Chondrocyte (in vitro differentiated cells): Measurements from ENCODE around the gene ANKRD30A. TPM values are rescaled to one million over a fixed set of nuclear protein-coding genes. Genes with fewer than 3 reads are reported as not detected.
"Not testable (repeated sequence)": the region's sequence is repeated elsewhere in the genome, so short reads cannot be mapped to it uniquely, and the experiment has no call there.

Source experiments
- DNase-seq: peaks from one replicate; pipeline ENCODE4 v3.0.0; 2021; ENCODE audit warnings: mixed read lengths, low spot score
- H3K27ac Mint-ChIP-seq: one replicate; pipeline ENCODE4 v1.8.0; 2021; ENCODE audit warnings: mild to moderate bottlenecking, moderate library complexity, mixed read lengths; ENCODE audit not compliant: unreplicated experiment
- H3K27me3 Mint-ChIP-seq: 2 replicates; pipeline ENCODE4 v1.8.0; 2021; ENCODE audit warnings: low read depth, mixed read lengths
- H3K36me3 Mint-ChIP-seq: 2 replicates; pipeline ENCODE4 v1.8.0; 2021; ENCODE audit warnings: low read depth, mixed read lengths
- H3K4me1 Mint-ChIP-seq: 2 replicates; pipeline ENCODE4 v1.8.0; 2021; ENCODE audit warnings: low read depth, mild to moderate bottlenecking, mixed read lengths
- H3K4me3 Mint-ChIP-seq: one replicate; pipeline ENCODE4 v1.8.0; 2021; ENCODE audit warnings: mild to moderate bottlenecking, moderate library complexity, mixed read lengths; ENCODE audit not compliant: unreplicated experiment
- H3K9me3 Mint-ChIP-seq: 2 replicates; pipeline ENCODE4 v1.8.0; 2021; ENCODE audit warnings: low read depth, mixed read lengths
- CTCF ChIP-seq: fragments of 200-600 bp; sonication (generic); IDR thresholded peaks from 2 replicates; pipeline ENCODE4 v1.5.0; 2021; ENCODE audit warnings: antibody characterized with exemption, mild to moderate bottlenecking, moderate library complexity
- total RNA-seq: library from RNA; stranded (reverse); gene quantifications from 3 replicates; pipeline ENCODE4 v1.2.1, GENCODE V29; 2021

Gene ANKRD30A
- total RNA-seq, 1 donor from 2014 or later, result not detected

- H3K4me3 Mint-ChIP-seq, result no peak overlapping the region
- no peak overlapping the region for H3K27ac Mint-ChIP-seq
- H3K27me3 Mint-ChIP-seq, result no peaks in the 10 kb centered on the region
- DNase-seq, result no peak
- TF ChIP-seq CTCF, result no peak
- H3K36me3 Mint-ChIP-seq, result no peaks in the 10 kb centered on the region
- H3K9me3 Mint-ChIP-seq, result peaks cover 29% of the 10 kb centered on the region
- H3K4me1 Mint-ChIP-seq, result no peaks in the 10 kb centered on the region
Observed at GRCh38 chr10:37109000-37109399, 16.4 kb upstream of the ANKRD30A start.

GRCh38 chr10:37124532-37124931 is 866 bp upstream of the ANKRD30A start:
- TF ChIP-seq CTCF, result no peak
- Mint-ChIP-seq H3K27me3 (no peaks in the 10 kb centered on the region), H3K9me3 (peaks cover 8% of the 10 kb centered on the region), H3K27ac (no peak overlapping the region), H3K4me3 (no peak overlapping the region), H3K4me1 (no peaks in the 10 kb centered on the region), H3K36me3 (no peaks in the 10 kb centered on the region)
- no peak for DNase-seq

GRCh38 chr10:37125921-37126320 is 523 bp downstream of the ANKRD30A start:
- H3K4me1 Mint-ChIP-seq, result no peaks in the 10 kb centered on the region
- no peak overlapping the region for H3K4me3 Mint-ChIP-seq
- H3K36me3 Mint-ChIP-seq, result no peaks in the 10 kb centered on the region
- no peak for TF ChIP-seq CTCF
- peaks cover 6% of the 10 kb centered on the region for H3K9me3 Mint-ChIP-seq
- no peak overlapping the region for H3K27ac Mint-ChIP-seq
- DNase-seq, result no peak
- H3K27me3 Mint-ChIP-seq, result no peaks in the 10 kb centered on the region

GRCh38 chr10:37146443-37146842 is 21.0 kb downstream of the ANKRD30A start:
- Mint-ChIP-seq H3K27ac (no peak overlapping the region), H3K27me3 (no peaks in the 10 kb centered on the region), H3K4me3 (no peak overlapping the region), H3K4me1 (no peaks in the 10 kb centered on the region), H3K36me3 (peaks cover 1% of the 10 kb centered on the region), H3K9me3 (peaks cover 32% of the 10 kb centered on the region)
- TF ChIP-seq CTCF, result no peak
- no peak for DNase-seq

- peaks cover 25% of the 10 kb centered on the region for H3K9me3 Mint-ChIP-seq
- not testable (repeated sequence) for H3K27ac Mint-ChIP-seq, H3K4me1 Mint-ChIP-seq, H3K27me3 Mint-ChIP-seq, DNase-seq, H3K4me3 Mint-ChIP-seq, H3K36me3 Mint-ChIP-seq
Observed at GRCh38 chr10:37162430-37162829, 37.0 kb downstream of the ANKRD30A start.

GRCh38 chr10:37171945-37172344 is 46.5 kb downstream of the ANKRD30A start:
- H3K4me1 Mint-ChIP-seq, H3K9me3 Mint-ChIP-seq, H3K4me3 Mint-ChIP-seq, H3K36me3 Mint-ChIP-seq, H3K27ac Mint-ChIP-seq, H3K27me3 Mint-ChIP-seq, DNase-seq: not testable (repeated sequence)

GRCh38 chr10:37178296-37178695 is 52.9 kb downstream of the ANKRD30A start:
- not testable (repeated sequence) for H3K27me3 Mint-ChIP-seq, H3K4me1 Mint-ChIP-seq, H3K27ac Mint-ChIP-seq, H3K36me3 Mint-ChIP-seq, H3K9me3 Mint-ChIP-seq, DNase-seq, H3K4me3 Mint-ChIP-seq

GRCh38 chr10:37182719-37183118 is 57.3 kb downstream of the ANKRD30A start:
- H3K4me3 Mint-ChIP-seq, H3K27ac Mint-ChIP-seq, DNase-seq, H3K27me3 Mint-ChIP-seq, H3K4me1 Mint-ChIP-seq, H3K36me3 Mint-ChIP-seq, H3K9me3 Mint-ChIP-seq: not testable (repeated sequence)
